Activated T-helper 2 cell treated with anti-CD3 and anti-CD28 coated beads, Interferon-gamma antibody, Interleukin-2, Interleukin-4, amounts not matched to agents 10 μg/mL and 5 μg/mL and 100 μg/mL, durations not matched to agents 14 hours and 24 hours and 36 hours (primary cell): ENCODE measurements around the gene FYN. TPM values are rescaled to one million over a fixed set of nuclear protein-coding genes. Genes with fewer than 3 reads are reported as not detected.
"Not testable (repeated sequence)": the region's sequence is repeated elsewhere in the genome, so short reads cannot be mapped to it uniquely, and the experiment has no call there.

ENCODE experiments used
- DNase-seq: peaks from one replicate; pipeline ENCODE4 v3.0.0; 2021; ENCODE audit warnings: low spot score
- H3K27ac Mint-ChIP-seq: one replicate; pipeline ENCODE4 v1.8.0; 2021; ENCODE audit warnings: mixed read lengths
- H3K27me3 Mint-ChIP-seq: one replicate; pipeline ENCODE4 v1.8.0; 2021; ENCODE audit warnings: low read depth, mixed read lengths
- H3K36me3 Mint-ChIP-seq: one replicate; pipeline ENCODE4 v1.8.0; 2021; ENCODE audit warnings: low read depth, mixed read lengths
- H3K4me1 Mint-ChIP-seq: one replicate; pipeline ENCODE4 v1.8.0; 2021; ENCODE audit warnings: low read depth, mixed read lengths
- H3K4me3 Mint-ChIP-seq: one replicate; pipeline ENCODE4 v1.8.0; 2021; ENCODE audit warnings: low read depth, mild to moderate bottlenecking, moderate library complexity, mixed read lengths
- H3K9me3 Mint-ChIP-seq: one replicate; pipeline ENCODE4 v1.8.0; 2021; ENCODE audit warnings: mixed read lengths
- intact Hi-C: fragments of 100-400 bp; cut with micrococcal nuclease; formaldehyde crosslinking; loops from one replicate; pipeline ENCODE4 v1.15.1; 2023
- total RNA-seq: library from RNA; stranded (reverse); gene quantifications from 2 replicates; pipeline ENCODE4 v1.2.3, GENCODE V29; 2022

Gene FYN
- total RNA-seq, 1 donor from 2014 or later = 359 TPM

- Mint-ChIP-seq H3K36me3 (peaks cover 47% of the 10 kb centered on the region), H3K27me3 (no peaks in the 10 kb centered on the region), H3K27ac (peak overlapping the region; percentile 92), H3K9me3 (no peaks in the 10 kb centered on the region), H3K4me3 (no peak overlapping the region), H3K4me1 (peaks cover 59% of the 10 kb centered on the region)
- intact Hi-C loops = no loop called here
- no peak for DNase-seq
These were observed 28.3 kb downstream of the FYN start for GRCh38 chr6:111844921-111845320.

DNA sequence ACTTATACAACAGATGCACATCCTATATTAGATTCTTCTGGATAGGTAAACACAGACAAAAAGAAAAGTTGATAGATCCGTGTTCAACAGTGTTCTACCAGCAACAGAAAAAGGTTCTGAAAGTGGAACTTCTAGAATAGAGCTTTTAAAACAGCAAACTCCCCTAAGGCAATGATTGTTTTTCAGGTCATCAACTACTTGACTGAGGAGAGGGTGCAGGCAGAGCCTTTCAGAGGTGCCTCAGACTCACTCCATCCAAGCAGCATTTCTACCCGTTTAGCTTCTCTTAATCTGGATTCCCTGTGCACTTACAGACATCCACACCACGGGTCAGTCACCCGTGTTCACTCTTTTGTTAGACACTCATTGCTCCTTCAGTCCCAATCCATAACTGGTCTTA lies 28.9 kb downstream of the FYN start:
- Mint-ChIP-seq H3K9me3 (no peaks in the 10 kb centered on the region), H3K4me3 (no peak overlapping the region), H3K4me1 (peaks cover 60% of the 10 kb centered on the region), H3K27me3 (no peaks in the 10 kb centered on the region), H3K36me3 (peaks cover 48% of the 10 kb centered on the region), H3K27ac (peak overlapping the region; percentile 80)
- intact Hi-C loops = no loop called here
- no peak for DNase-seq

DNA sequence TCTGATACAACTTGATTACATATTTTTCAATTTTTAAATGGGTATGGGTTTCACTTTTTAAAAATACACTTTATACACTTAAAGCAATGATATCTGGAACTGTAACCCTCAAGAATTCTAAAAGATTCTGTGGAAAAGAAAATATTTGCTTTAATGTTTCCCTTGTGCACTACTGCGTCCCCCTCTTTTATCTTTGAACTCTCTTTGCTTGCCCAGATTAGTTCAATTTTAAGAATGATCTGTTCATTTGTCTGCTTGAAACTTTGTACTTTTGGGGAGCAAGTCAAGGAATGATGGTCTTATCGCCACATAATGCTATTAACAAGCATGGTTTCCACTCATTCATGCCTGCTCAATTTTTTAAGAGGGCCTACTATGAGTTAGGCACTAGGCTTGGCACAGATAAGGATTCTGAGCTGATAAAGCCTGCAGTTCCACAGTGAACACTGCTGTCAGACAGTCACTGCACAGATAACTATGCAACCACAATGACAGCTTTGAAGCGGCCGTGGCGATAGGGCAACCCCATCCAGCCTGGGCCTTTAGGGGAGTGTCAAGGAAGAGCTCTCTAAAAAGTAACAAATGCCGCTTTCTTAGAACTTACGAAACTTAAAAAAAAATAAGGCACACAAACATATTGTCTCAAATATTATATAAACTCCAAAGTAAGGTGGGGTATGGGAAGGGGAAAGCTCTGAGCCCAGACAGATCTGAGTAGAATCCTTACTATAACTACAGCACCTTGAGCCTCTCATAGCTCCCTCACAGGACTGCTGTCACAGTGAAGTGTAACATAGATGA lies 29.7 kb downstream of the FYN start:
- peak; percentile 70 for DNase-seq
- Mint-ChIP-seq H3K4me3 (no peak overlapping the region), H3K4me1 (peaks cover 63% of the 10 kb centered on the region), H3K27ac (no peak overlapping the region), H3K9me3 (no peaks in the 10 kb centered on the region), H3K27me3 (no peaks in the 10 kb centered on the region), H3K36me3 (peaks cover 49% of the 10 kb centered on the region)
- intact Hi-C loops = no loop called here

- peaks cover 63% of the 10 kb centered on the region for H3K4me1 Mint-ChIP-seq
- no peaks in the 10 kb centered on the region for H3K9me3 Mint-ChIP-seq
- peaks cover 47% of the 10 kb centered on the region for H3K36me3 Mint-ChIP-seq
These were observed 30.4 kb downstream of the FYN start for GRCh38 chr6:111842891-111843290.

GRCh38 chr6:111842271-111842822 lies 30.9 kb downstream of the FYN start:
- Mint-ChIP-seq H3K27me3 (no peaks in the 10 kb centered on the region), H3K36me3 (peaks cover 47% of the 10 kb centered on the region), H3K4me1 (peaks cover 63% of the 10 kb centered on the region), H3K4me3 (no peak overlapping the region), H3K9me3 (no peaks in the 10 kb centered on the region), H3K27ac (no peak overlapping the region)
- intact Hi-C loops = no loop called here
- DNase-seq = no peak

More at GRCh38 chr6:111842891-111843290, 30.4 kb downstream of the FYN start:
- DNase-seq = no peak
- intact Hi-C loops = no loop called here
- Mint-ChIP-seq H3K27ac (no peak overlapping the region), H3K4me3 (no peak overlapping the region), H3K27me3 (no peaks in the 10 kb centered on the region)

DNA sequence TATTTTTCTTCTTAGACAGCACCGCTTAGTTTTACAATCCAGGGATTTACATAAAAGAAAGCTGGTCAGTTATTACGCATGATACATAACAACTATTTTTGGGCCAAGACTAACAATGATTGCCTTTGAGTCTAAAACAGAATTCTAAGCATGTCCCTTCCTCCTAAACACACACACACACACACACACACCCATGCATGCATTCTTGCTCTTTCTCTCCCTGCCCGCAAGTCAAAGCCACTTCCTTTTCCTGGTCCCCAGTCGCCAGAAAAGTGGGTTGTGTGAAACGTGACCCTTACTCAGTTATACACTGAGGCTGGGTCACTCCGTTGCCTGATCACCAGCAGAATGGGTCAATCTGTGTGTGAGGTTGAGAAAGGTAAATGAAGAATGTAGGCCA lies 31.4 kb downstream of the FYN start:
- no peak overlapping the region for H3K27ac Mint-ChIP-seq
- no peaks in the 10 kb centered on the region for H3K27me3 Mint-ChIP-seq
- intact Hi-C loops = no loop called here
- DNase-seq = peak; percentile 54
- no peaks in the 10 kb centered on the region for H3K9me3 Mint-ChIP-seq
- H3K4me3 Mint-ChIP-seq = no peak overlapping the region
- H3K4me1 Mint-ChIP-seq = peaks cover 59% of the 10 kb centered on the region
- H3K36me3 Mint-ChIP-seq = peaks cover 48% of the 10 kb centered on the region

DNA sequence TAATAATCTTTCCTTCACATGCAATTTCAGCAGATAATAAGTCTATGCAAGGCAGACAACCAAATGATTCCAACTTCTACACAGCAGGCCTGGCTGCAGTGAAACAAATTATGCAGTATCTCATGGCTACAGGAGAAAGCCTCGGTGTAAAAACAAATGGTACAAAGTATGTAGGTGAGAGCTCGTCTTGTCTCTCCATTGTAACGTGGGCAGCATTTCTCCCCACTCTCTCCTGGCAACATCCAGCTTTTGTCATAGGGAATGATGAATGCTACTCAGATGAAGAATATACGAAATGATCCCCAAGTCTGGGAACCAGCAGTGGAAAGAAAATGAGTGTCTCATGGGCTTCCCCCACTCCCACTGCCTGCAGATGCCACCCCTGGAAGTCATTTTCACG lies 32.4 kb downstream of the FYN start:
- Mint-ChIP-seq H3K36me3 (peaks cover 45% of the 10 kb centered on the region), H3K4me3 (peak overlapping the region; percentile 40), H3K4me1 (peaks cover 56% of the 10 kb centered on the region), H3K27me3 (no peaks in the 10 kb centered on the region), H3K27ac (no peak overlapping the region), H3K9me3 (no peaks in the 10 kb centered on the region)
- intact Hi-C loops = no loop called here
- no peak for DNase-seq

- intact Hi-C loops = loop anchor here (1.0 kb wide), 10 partner anchors 7 to 197 kb away; no protein-coding TSS in a partner anchor
- DNase-seq = peak; percentile 29
- Mint-ChIP-seq H3K27me3 (no peaks in the 10 kb centered on the region), H3K4me3 (peak overlapping the region; percentile 38), H3K27ac (peak overlapping the region; percentile 97), H3K4me1 (peaks cover 56% of the 10 kb centered on the region), H3K9me3 (no peaks in the 10 kb centered on the region), H3K36me3 (peaks cover 50% of the 10 kb centered on the region)
These were observed 34.3 kb downstream of the FYN start for GRCh38 chr6:111838749-111839484.

DNA sequence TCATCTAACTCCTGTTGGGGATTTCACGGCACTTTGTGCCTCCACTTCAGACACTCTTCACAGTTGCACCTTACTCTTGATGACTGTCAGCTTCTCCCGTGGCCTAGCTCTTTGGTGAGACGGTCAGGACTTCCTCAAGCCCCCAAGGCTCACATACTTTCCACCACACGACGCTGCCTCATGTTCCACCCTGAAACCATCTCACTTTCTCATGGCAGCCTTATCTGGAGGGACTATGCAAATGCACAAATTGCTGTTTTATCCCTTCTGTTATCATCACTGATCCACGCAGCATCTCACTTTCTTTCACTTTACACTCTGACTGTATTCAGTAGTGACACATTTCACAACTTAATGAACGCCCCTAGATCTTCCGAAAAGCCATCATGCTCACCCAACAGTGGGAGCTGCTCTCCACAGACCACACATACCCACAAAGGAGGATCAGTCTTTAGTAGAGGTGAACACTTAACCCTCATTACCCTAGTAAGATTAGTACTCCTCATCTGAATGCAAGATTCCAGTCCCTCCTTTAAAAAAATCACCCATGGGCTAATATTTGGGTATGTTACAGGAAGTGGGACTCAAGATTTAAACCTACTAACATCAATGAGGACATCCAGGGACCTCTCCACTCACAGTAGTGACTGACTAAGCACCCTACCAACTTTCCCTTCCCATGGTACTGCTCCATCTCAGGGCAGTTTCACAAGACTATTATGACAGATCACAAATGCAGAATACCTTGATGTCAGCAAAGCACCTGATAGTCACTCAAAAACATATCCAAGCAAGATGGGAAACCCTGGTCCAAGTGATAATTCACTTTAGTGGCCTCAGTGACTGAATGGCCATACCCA lies 35.4 kb downstream of the FYN start:
- no peaks in the 10 kb centered on the region for H3K9me3 Mint-ChIP-seq
- peak overlapping the region; percentile 77 for H3K4me3 Mint-ChIP-seq

GRCh38 chr6:111837007-111837406 lies 36.2 kb downstream of the FYN start:
- peak overlapping the region; percentile 77 for H3K4me3 Mint-ChIP-seq
- intact Hi-C loops = loop anchor here (1.0 kb wide), 1 partner anchor 206 kb away; no protein-coding TSS in a partner anchor
- no peaks in the 10 kb centered on the region for H3K9me3 Mint-ChIP-seq
- peaks cover 64% of the 10 kb centered on the region for H3K36me3 Mint-ChIP-seq
- H3K4me1 Mint-ChIP-seq = peaks cover 72% of the 10 kb centered on the region
- peak overlapping the region; percentile 97 for H3K27ac Mint-ChIP-seq
- no peak for DNase-seq
- no peaks in the 10 kb centered on the region for H3K27me3 Mint-ChIP-seq

More for the DNA sequence above, 35.4 kb downstream of the FYN start:
- DNase-seq = peak; percentile 59
- Mint-ChIP-seq H3K36me3 (peaks cover 60% of the 10 kb centered on the region), H3K27ac (peak overlapping the region; percentile 97), H3K27me3 (no peaks in the 10 kb centered on the region), H3K4me1 (peaks cover 67% of the 10 kb centered on the region)
- intact Hi-C loops = loop anchor here (1.0 kb wide), 11 partner anchors 8 to 205 kb away; no protein-coding TSS in a partner anchor

DNA sequence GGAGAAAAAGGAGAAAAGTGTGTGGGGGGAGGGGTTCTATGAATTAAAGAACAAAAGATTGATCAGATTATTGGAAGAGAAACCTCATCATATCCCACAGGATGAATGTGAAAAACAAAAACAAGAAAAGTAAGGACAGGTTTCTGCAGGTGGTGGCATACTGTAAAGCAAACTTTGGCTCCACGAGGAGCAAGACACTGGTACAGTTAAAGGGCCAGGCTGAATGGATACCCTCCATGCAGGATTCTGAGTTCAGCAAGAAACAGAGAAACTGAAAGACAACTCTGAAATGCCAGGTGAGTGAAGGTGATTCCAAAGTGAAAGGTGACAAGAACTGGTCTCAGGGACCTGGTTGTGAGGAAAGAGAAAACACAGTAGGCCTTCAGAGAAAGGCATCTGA lies 37.4 kb downstream of the FYN start:
- intact Hi-C loops = no loop called here
- Mint-ChIP-seq H3K9me3 (no peaks in the 10 kb centered on the region), H3K36me3 (peaks cover 74% of the 10 kb centered on the region), H3K27me3 (no peaks in the 10 kb centered on the region), H3K4me3 (peak overlapping the region; percentile 9), H3K4me1 (peaks cover 80% of the 10 kb centered on the region), H3K27ac (peak overlapping the region; percentile 33)
- DNase-seq = no peak

DNA sequence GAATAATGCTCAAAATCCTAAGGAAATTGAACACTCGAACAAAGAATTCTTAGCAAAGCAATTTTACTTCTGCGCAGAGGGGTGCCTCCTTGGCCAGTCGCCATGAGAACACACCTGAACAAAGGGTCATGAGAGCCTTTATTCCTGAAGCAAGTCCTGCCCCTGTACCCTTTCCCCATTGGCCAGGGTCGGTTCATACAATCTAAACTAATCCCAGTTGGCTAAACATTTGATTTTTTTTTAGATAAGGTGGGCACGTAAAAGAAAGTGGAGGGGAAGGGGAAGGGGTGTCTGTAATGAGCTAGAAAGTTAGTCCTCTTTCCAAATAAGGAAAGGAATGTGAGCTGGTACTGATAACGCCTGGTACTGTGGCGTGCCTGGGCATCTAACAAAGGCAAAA lies 37.9 kb downstream of the FYN start:
- H3K4me3 Mint-ChIP-seq, H3K9me3 Mint-ChIP-seq, DNase-seq, H3K27me3 Mint-ChIP-seq, H3K27ac Mint-ChIP-seq, intact Hi-C loops: not testable (repeated sequence)
- Mint-ChIP-seq H3K36me3 (peaks cover 78% of the 10 kb centered on the region), H3K4me1 (peaks cover 83% of the 10 kb centered on the region)
